ENCODE data around the gene NCR2. TPM values are rescaled to one million over a fixed set of nuclear protein-coding genes. Genes with fewer than 3 reads are reported as not detected.

NCR2 gene
- total and polyA plus RNA-seq, 9 of the 15 experiments (the other 6 are each of a cell fraction or from before 2014, with no cell fraction given): not detected

GRCh38 chr6:41358503-41358902, 23.1 kb downstream of the NCR2 start:
- CTCF ChIA-PET (ENCODE audit: low intra/inter-chr PET ratio): interaction anchor here (1.2 kb wide), 1 partner anchor 11 kb away, joined by 3 read pairs; no protein-coding TSS in a partner anchor
- in situ Hi-C loops (cut with MboI): no loop called here
- no TSS peak for BruUV-seq (replicated peaks)

More at GRCh38 chr6:41358503-41358902, 23.1 kb downstream of the NCR2 start:
- H3K9me3 ChIP-seq (replicated peaks; ENCODE audit: control insufficient read depth, insufficient read depth, low read depth, low read length): no peaks in the 10 kb centered on the region
- H3K36me3 ChIP-seq (ENCODE audit: control insufficient read depth, insufficient read depth, low read length): no peaks in the 10 kb centered on the region
- intact Hi-C loops (cut with micrococcal nuclease): no loop called here
- POLR2A ChIA-PET: no interaction called here
- H2AFZ ChIP-seq (ENCODE audit: low read depth, low read length): no peak overlapping the region
- H3K79me2 ChIP-seq (ENCODE audit: control insufficient read depth, insufficient read depth, low read length): no peaks in the 10 kb centered on the region
- H3K27ac ChIP-seq (ENCODE audit: extremely low read depth, low read depth, low read length): no peak overlapping the region
- DNase-seq (ENCODE audit: extremely low read depth in 1 of 4, low spot score in 3 of 4) (no peak), ATAC-seq (no peak), FAIRE-seq (no peak)
- no peak overlapping the region for H3K9ac ChIP-seq (ENCODE audit: insufficient read depth in 1 of 2, low read depth in 2 of 2, low read length in 2 of 2)
- no peaks in the 10 kb centered on the region for H3K9me1 ChIP-seq (ENCODE audit: control insufficient read depth, insufficient read depth, low read length)
- TF ChIP-seq SIN3B (IDR thresholded peaks at IDR 0.05; ENCODE audit: low read depth) (no peak), KLF10 (CRISPR knock-in tag; IDR thresholded peaks at IDR 0.05) (no peak), ZNF507 (tag; conservative IDR thresholded peaks at IDR 0.05) (no peak), PCBP1 (IDR thresholded peaks at IDR 0.05; ENCODE audit: low read depth, low read length, poor library complexity, severe bottlenecking) (no peak), ZBTB34 (CRISPR knock-in tag; IDR thresholded peaks at IDR 0.05) (no peak), MITF (IDR thresholded peaks at IDR 0.05) (no peak), FOXP1 (CRISPR knock-in tag; IDR thresholded peaks at IDR 0.05) (no peak), KDM2B (CRISPR knock-in tag; IDR thresholded peaks at IDR 0.05) (no peak), ETV6 (IDR thresholded peaks at IDR 0.05; ENCODE audit: borderline replicate concordance in 1 of 2, low read depth in 2 of 2, low read length in 1 of 2) (no peak), ETV6 (CRISPR knock-in tag; IDR thresholded peaks at IDR 0.05; ENCODE audit: borderline replicate concordance) (no peak), TEAD2 (tag; IDR thresholded peaks at IDR 0.05) (no peak), THRAP3 (IDR thresholded peaks at IDR 0.05; ENCODE audit: borderline replicate concordance) (no peak), CHAMP1 (IDR thresholded peaks at IDR 0.05) (no peak), IRF2 (CRISPR knock-in tag; IDR thresholded peaks at IDR 0.05) (no peak), ZNF224 (CRISPR knock-in tag; IDR thresholded peaks at IDR 0.05) (no peak), SMARCE1 (IDR thresholded peaks at IDR 0.05) (no peak), PHF8 (IDR thresholded peaks at IDR 0.05; ENCODE audit: borderline replicate concordance, low read length) (no peak), MXI1 (IDR thresholded peaks at IDR 0.05; ENCODE audit: low read depth, low read length) (no peak), NCOA2 (IDR thresholded peaks at IDR 0.05; ENCODE audit: partially characterized antibody in 2 of 2) (no peak), MEF2D (tag; conservative IDR thresholded peaks at IDR 0.05; ENCODE audit: low read depth) (no peak), ETV5 (CRISPR knock-in tag; IDR thresholded peaks at IDR 0.05; ENCODE audit: low read depth) (no peak)
- H3K4me3 ChIP-seq: no peak overlapping the region
- no peak overlapping the region for H3K4me2 ChIP-seq (ENCODE audit: insufficient read depth, low read length)
- H3K4me1 ChIP-seq (replicated peaks in 1 of 2; ENCODE audit: control insufficient read depth in 2 of 2, insufficient read depth in 2 of 2, low read length in 2 of 2): no peaks in the 10 kb centered on the region
- no peaks in the 10 kb centered on the region for H4K20me1 ChIP-seq (replicated peaks; ENCODE audit: control insufficient read depth, insufficient read depth, low read length)
- peaks cover 11 to 13% of the 10 kb centered on the region in 2 experiments for H3K27me3 ChIP-seq (ENCODE audit: control insufficient read depth in 2 of 2, insufficient read depth in 2 of 2, low read length in 2 of 2)
- WGBS (ENCODE audit: insufficient coverage, low coverage, missing lambda C conversion rate): 0% methylated on average over 5 of the region's 7 CpGs
